Smooth muscle cell (in vitro differentiated cells): Measurements from ENCODE around the gene SUPT7L. TPM values are rescaled to one million over a fixed set of nuclear protein-coding genes. Genes with fewer than 3 reads are reported as not detected.

Experiments
- DNase-seq: peaks from one replicate; lab custom pipeline; 2025; ENCODE audit not compliant: unreplicated experiment; lab: John Stamatoyannopoulos, UW
- H2AFZ ChIP-seq: fragments of 200-600 bp; sonication (generic); 2 replicates; pipeline ENCODE4 v1.6.0; 2016; ENCODE audit warnings: antibody characterized with exemption, low read depth, mild to moderate bottlenecking
- H3F3A ChIP-seq: fragments of 200-600 bp; sonication (generic); 2 replicates; pipeline ENCODE4 v1.6.0; 2017; ENCODE audit warnings: antibody characterized with exemption, low read depth
- H3K27ac ChIP-seq: fragments of 200-600 bp; sonication (generic); 2 replicates; pipeline ENCODE4 v1.5.1; 2016; ENCODE audit warnings: low read depth, mild to moderate bottlenecking
- H3K27me3 ChIP-seq: fragments of 200-600 bp; sonication (generic); 2 replicates; pipeline ENCODE4 v1.6.1; 2016; ENCODE audit warnings: low read depth, mild to moderate bottlenecking
- H3K36me3 ChIP-seq: fragments of 200-600 bp; sonication (generic); 2 replicates; pipeline ENCODE4 v1.5.1; 2016; ENCODE audit warnings: low read depth
- H3K4me1 ChIP-seq: fragments of 200-600 bp; sonication (generic); 2 replicates; pipeline ENCODE4 v1.5.1; 2016; ENCODE audit warnings: low read depth
- H3K4me2 ChIP-seq: fragments of 200-600 bp; sonication (generic); 2 replicates; pipeline ENCODE4 v1.6.0; 2016; ENCODE audit warnings: mild to moderate bottlenecking
- H3K4me3 ChIP-seq: fragments of 200-600 bp; sonication (generic); 2 replicates; pipeline ENCODE4 v1.5.1; 2016; ENCODE audit warnings: mild to moderate bottlenecking
- H3K79me2 ChIP-seq: fragments of 200-600 bp; sonication (generic); 2 replicates; pipeline ENCODE4 v1.6.0; 2016; ENCODE audit warnings: low read depth, mild to moderate bottlenecking
- H3K9ac ChIP-seq: fragments of 200-600 bp; sonication (generic); 2 replicates; pipeline ENCODE4 v1.6.0; 2016; ENCODE audit warnings: low read depth
- H3K9me3 ChIP-seq: fragments of 200-600 bp; sonication (generic); replicated peaks from 2 replicates; pipeline ENCODE4 v1.5.1; 2016; ENCODE audit warnings: low read depth
- H4K20me1 ChIP-seq: fragments of 200-600 bp; sonication (generic); 2 replicates; pipeline ENCODE4 v1.6.0; 2016; ENCODE audit warnings: low read depth
- CTCF ChIP-seq: fragments of 200-600 bp; sonication (generic); IDR thresholded peaks from 2 replicates; pipeline ENCODE4 v1.5.1; 2017; ENCODE audit warnings: borderline replicate concordance, mild to moderate bottlenecking, antibody characterized with exemption; ENCODE audit not compliant: insufficient read depth, poor library complexity, severe bottlenecking
- WGBS: methylation state at CpG from one replicate; pipeline ENCODE4 v1.1.7; 2016; ENCODE audit warnings: low lambda C conversion rate; 5-methylcytosine and 5-hydroxymethylcytosine counted together
- polyA plus RNA-seq: library from polyadenylated mRNA; unstranded; fragments of >200 nt; fragmentation: Nextera tagmentation; extraction: Ambion mirVana; gene quantifications from 2 replicates; pipeline ENCODE4 v1.2.1, GENCODE V29; 2016
- total RNA-seq: library from RNA; depleted of rRNA; stranded (reverse); fragments of >200 nt; gene quantifications from 2 replicates; pipeline ENCODE4 v1.2.3, GENCODE V29; 2014

SUPT7L gene
- total and polyA plus RNA-seq, 2 experiments from 2014 or later = 18.9 to 27.6 TPM

GRCh38 chr2:27708666-27709065, 45.3 kb upstream of the SUPT7L start:
- H3K36me3 ChIP-seq = no peaks in the 10 kb centered on the region
- no peak overlapping the region for H3K4me3 ChIP-seq
- H4K20me1 ChIP-seq = no peaks in the 10 kb centered on the region
- H2AFZ ChIP-seq = no peak overlapping the region
- no peak overlapping the region for H3K27ac ChIP-seq
- no peaks in the 10 kb centered on the region for H3K79me2 ChIP-seq
- no peak for DNase-seq
- H3K9ac ChIP-seq = no peak overlapping the region
- H3K9me3 ChIP-seq = no peaks in the 10 kb centered on the region
- 77% methylated on average over 3 of the region's 3 CpGs for WGBS
- H3F3A ChIP-seq = no peaks in the 10 kb centered on the region
- TF ChIP-seq CTCF = no peak
- no peak overlapping the region for H3K4me2 ChIP-seq
- H3K4me1 ChIP-seq = no peaks in the 10 kb centered on the region
- H3K27me3 ChIP-seq = no peaks in the 10 kb centered on the region

GRCh38 chr2:27708257-27708654, 44.8 kb upstream of the SUPT7L start:
- Histone ChIP-seq H4K20me1 (no peaks in the 10 kb centered on the region), H2AFZ (no peak overlapping the region), H3K9me3 (no peaks in the 10 kb centered on the region), H3K79me2 (no peaks in the 10 kb centered on the region), H3K27me3 (no peaks in the 10 kb centered on the region), H3K36me3 (no peaks in the 10 kb centered on the region), H3K4me1 (no peaks in the 10 kb centered on the region), H3K9ac (no peak overlapping the region), H3F3A (peaks cover 2% of the 10 kb centered on the region), H3K4me2 (no peak overlapping the region), H3K27ac (no peak overlapping the region), H3K4me3 (no peak overlapping the region)
- TF ChIP-seq CTCF = no peak
- DNase-seq = no peak
- 89% methylated on average over 7 of the region's 7 CpGs for WGBS

GRCh38 chr2:27707462-27708256, 44.2 kb upstream of the SUPT7L start:
- no peak overlapping the region for H2AFZ ChIP-seq
- H3K27me3 ChIP-seq = no peaks in the 10 kb centered on the region
- no peaks in the 10 kb centered on the region for H4K20me1 ChIP-seq
- no peak overlapping the region for H3K27ac ChIP-seq
- TF ChIP-seq CTCF = no peak
- no peak overlapping the region for H3K4me3 ChIP-seq
- H3K79me2 ChIP-seq = no peaks in the 10 kb centered on the region
- H3K9me3 ChIP-seq = no peaks in the 10 kb centered on the region
- H3K4me1 ChIP-seq = no peaks in the 10 kb centered on the region
- H3K36me3 ChIP-seq = no peaks in the 10 kb centered on the region
- DNase-seq = no peak
- H3F3A ChIP-seq = peaks cover 5% of the 10 kb centered on the region
- H3K9ac ChIP-seq = no peak overlapping the region
- 92% methylated on average over 9 of the region's 9 CpGs for WGBS
- no peak overlapping the region for H3K4me2 ChIP-seq
